Measurements from ENCODE around the gene LTN1.
"Not testable (repeated sequence)": the region's sequence is repeated elsewhere in the genome, so short reads cannot be mapped to it uniquely, and the experiment has no call there.

The LTN1 gene, protein sequence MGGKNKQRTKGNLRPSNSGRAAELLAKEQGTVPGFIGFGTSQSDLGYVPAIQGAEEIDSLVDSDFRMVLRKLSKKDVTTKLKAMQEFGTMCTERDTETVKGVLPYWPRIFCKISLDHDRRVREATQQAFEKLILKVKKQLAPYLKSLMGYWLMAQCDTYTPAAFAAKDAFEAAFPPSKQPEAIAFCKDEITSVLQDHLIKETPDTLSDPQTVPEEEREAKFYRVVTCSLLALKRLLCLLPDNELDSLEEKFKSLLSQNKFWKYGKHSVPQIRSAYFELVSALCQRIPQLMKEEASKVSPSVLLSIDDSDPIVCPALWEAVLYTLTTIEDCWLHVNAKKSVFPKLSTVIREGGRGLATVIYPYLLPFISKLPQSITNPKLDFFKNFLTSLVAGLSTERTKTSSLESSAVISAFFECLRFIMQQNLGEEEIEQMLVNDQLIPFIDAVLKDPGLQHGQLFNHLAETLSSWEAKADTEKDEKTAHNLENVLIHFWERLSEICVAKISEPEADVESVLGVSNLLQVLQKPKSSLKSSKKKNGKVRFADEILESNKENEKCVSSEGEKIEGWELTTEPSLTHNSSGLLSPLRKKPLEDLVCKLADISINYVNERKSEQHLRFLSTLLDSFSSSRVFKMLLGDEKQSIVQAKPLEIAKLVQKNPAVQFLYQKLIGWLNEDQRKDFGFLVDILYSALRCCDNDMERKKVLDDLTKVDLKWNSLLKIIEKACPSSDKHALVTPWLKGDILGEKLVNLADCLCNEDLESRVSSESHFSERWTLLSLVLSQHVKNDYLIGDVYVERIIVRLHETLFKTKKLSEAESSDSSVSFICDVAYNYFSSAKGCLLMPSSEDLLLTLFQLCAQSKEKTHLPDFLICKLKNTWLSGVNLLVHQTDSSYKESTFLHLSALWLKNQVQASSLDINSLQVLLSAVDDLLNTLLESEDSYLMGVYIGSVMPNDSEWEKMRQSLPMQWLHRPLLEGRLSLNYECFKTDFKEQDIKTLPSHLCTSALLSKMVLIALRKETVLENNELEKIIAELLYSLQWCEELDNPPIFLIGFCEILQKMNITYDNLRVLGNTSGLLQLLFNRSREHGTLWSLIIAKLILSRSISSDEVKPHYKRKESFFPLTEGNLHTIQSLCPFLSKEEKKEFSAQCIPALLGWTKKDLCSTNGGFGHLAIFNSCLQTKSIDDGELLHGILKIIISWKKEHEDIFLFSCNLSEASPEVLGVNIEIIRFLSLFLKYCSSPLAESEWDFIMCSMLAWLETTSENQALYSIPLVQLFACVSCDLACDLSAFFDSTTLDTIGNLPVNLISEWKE (N-terminal part only)

DNA sequence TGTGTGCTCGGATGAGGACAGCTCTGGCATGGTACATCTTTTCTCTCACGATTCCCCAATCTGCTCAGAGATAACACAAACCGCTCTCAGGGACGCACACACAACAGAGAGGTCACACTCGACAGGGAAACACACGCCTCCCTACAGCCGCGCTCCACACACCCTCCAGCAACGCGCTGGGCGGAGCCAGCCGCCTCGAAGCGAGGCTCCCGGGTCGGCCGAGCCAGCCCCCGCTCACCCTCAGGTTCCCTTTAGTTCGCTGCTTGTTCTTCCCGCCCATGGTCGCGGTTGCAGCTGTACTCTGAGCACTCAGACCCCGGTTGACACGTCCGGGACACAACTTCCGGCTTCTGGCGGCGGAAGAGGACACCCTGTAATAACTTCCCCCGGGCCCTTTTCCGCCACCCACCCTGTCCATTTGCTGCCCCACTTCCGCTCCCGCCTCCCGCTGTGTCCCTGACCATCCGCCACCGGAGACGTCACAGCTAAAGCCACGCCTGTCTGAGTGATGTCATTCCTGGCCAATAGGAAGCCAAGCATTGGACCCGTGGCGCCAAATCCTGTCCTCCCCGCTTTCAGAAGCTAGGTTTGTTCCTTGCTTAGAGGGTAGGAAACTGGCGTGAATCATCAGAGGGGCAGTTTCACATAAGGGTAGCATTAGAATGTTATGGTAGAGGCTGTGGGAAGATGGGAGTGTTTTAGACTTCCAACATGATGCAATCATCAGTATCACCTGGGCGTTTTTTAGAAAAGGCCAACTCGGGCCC, at the start of gene LTN1:
Gene LTN1 (minus strand): TSS at position 352 of the 767 bp plus-strand sequence. CDS start 72 bp downstream, at position 280.
- peak; percentile 99 for DNase-seq

DNA sequence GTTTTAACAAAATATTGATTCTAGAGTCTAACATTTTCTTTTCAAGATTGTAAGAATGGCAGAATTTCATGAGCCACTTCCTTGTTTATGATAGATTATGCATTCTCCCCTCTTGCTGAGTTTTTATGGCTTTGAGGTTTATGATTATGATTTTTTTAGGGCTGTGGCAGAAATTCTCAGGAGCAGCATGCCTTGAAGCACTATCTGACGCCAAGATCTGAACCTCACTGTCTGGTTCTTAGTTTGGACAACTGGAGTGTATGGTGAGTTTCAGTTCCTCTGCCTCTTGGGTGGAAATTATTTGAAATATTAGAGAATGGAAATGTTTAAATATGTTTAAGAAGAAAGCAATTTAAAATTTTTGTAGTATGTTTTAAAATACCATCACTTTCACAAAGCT, 42.0 kb upstream of the LTN1 start:
- no peak for DNase-seq

DNA sequence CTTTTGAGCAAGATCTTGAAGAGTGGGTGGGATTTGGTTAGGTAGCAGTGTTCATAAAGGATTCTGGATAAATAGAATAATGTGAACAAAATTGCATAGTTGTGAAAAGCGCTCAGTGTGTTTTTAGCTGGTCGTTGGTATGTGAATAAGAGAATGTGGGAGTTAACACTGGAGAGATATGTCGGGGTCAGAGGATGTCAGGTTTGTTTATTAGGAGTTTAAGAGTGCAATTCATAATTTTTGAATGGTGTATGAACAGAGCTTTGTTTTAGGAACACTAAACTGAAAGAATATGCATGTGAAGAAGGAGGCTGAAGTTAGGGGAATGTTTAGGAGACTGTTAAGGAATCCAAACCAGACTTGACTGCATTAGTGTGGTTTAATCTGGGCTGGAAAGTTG, 41.2 kb upstream of the LTN1 start:
- DNase-seq, result no peak

DNA sequence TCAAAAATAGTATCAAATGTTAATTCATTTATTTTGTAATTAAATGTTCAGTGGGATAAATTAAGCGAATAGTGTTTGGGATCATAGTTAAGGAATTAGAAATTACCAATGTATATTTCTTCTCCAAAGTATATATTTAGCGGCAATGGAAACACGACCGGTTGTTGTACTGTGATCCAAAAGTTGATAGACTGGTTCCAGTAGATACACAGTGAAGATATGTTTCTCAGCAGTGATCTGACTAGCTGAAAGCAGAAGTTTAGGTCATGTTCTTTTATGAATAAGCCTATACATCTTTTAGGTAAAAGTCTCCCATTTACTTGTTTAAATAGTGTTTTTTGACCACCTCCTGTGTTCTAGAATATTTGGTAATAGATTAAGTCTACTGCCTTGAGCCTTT, 40.6 kb upstream of the LTN1 start:
- DNase-seq, result no peak

DNA sequence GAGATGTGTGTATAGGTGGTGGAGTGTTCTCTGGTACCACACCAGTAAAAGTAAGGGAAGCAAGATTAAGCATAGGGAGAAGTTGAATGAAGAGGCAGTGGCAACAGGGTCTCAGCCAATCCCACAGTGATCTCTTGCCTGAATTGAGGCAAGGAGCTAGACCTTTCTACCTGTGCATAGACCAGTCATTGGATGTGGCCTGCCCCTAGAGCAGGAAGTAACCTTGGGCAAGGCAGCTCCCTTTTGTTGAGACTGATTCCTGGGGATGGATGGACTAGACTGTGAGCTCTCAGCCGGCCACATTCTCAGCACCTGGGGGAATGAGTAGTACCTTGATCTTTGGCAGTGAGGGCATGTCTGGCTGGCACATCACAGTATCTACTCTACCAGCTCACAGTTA, 38.2 kb upstream of the LTN1 start:
- DNase-seq, result no peak

DNA sequence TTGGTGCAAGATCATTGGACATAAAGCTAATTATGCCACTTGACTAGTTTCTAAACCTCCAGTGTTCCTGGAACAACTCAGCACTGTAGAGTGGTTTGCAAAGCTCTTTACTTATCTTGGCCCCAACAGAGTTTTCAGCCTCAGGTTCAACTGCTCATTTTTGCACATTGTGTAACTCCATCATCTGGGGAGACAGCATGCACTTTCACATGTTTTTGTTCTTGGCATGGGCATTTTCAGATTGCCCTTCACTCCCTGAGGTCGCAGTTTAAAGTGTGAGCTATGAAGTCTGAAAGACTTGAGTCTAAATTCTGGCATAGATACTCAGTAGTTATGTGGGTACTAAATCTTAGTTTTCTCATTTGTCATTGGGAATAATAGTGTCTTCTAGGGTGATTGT, 36.8 kb upstream of the LTN1 start:
- no peak for DNase-seq

DNA sequence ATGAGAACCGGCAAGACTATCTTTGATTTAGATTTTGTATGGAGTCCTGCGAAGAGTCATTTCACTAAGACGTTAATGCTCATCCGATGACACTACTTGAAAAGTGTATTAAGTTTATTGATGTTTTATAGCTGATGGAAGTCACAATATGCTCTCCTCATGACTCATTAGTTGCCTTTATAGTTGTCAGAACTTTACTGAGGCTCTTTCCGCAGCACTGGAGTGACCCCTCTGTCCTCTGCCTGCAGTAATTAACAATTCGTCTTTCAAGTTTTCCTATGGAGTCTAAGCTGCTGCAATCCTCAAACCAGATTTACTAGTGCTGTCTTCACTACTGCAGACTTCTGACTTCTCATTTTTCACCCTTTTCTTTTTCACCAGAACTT, 32.6 kb upstream of the LTN1 start:
- DNase-seq, result no peak

DNA sequence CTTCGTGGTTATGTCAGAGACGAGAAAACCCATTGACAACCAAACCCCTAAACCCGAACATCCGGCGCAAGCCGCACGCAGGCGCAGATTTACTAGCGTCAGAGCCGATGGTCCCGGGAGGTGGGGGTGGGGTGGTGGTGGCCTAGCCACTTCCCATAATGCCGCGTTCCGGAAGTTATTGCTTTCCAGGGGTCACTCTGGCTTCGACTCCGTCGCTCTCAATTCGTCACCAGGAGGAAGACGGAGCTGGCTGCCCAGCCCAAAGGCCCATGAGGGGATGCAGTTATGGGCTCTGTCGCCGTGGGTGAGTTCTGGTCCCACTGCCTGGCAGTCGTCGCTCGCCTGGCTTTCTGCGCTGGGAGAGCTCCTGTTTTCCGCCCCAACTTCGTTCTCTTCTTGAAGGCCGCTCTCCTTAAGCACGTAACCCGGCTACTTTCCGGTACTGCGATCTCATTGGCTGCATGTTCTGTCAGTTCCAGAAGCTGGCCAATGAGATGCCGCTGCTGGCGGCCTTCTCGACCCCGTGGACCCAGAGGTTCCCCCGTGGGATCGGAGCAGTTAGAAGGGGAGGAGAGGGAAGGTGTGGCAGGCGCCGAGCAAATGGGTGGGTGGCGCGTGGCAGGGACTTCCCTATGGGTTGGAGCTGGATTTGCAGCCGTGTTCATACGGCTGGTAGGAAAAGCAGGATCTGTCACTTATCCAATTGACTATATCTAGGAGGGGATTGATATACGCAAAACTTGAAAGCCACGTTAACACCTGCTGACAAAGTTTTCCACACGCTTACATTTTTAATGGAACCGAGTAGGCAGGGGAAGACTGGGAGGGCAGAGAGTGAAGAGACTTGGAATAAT, 32.0 kb upstream of the LTN1 start, which contains the start of gene USP16:
Gene USP16 (plus strand): TSS at position 195 of the 854 bp plus-strand sequence. CDS start 3,246 bp downstream, outside the sequence.
- DNase-seq, result peak; percentile 96

DNA sequence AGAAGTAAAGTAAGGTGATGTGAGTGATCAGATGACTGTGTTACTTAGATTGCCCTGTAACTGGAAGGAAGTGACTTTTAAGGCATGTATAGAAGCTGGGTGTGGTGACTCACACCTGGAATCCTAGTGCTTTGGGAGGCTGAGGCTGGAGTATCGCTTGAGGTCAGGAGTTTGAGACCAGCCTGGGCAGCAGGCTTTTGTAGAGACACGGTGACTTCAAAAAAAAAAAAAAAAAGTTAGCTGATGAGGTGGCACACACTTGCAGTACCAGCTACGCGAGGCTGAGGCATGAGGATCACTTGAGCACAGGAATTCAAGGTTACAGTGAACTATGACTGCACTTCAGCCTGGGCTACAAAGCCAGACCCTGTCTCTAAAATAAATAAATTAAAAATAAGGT, 29.5 kb upstream of the LTN1 start:
- DNase-seq, result peak; percentile 20

DNA sequence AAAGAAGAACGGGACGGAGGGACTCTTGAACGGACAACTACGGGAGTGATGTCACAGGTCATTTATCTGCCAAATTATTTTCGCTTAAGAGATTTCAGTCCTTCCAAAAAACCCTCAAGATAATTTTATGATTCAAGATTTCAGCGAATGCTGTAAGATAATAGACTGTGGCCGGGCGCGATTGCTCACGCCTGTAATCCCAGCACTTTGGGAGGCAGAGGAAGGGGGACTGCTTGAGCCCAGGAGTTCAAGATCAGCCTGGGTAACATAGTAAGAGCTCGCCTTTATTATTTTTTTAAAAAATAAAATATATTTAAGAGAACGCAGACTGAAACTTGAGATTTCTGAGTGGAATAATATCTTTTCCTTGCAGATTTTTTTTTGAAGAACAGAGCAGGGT, 25.9 kb upstream of the LTN1 start:
- no peak for DNase-seq

DNA sequence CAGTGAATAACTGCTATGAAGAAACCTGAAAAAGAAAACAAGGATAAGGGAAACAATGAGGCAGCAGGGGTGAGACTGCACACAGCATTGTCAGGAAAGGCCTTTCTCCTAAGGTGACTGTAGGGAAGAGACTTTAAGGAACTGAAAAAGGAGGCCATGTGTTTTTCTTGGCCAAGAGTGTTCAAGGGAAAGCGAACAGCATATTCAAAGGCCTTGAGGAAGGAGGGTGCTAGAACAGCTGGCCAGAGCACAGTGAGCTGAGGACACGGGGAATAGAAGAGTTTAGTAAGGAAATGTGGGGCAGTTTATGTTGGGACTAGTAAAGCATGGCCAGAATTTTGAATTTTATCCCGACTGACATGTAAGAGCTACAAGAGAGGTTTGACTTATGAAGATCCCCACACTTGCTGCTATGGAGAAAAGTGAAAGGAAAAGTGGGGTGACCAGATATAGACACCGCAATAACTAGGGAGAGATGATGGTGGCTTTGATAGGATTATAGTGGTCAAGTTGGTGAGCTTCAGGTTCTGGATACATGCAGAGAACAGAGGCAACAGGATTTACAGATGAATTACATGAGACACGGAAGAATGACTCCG, 25.1 kb upstream of the LTN1 start:
- DNase-seq, result no peak

DNA sequence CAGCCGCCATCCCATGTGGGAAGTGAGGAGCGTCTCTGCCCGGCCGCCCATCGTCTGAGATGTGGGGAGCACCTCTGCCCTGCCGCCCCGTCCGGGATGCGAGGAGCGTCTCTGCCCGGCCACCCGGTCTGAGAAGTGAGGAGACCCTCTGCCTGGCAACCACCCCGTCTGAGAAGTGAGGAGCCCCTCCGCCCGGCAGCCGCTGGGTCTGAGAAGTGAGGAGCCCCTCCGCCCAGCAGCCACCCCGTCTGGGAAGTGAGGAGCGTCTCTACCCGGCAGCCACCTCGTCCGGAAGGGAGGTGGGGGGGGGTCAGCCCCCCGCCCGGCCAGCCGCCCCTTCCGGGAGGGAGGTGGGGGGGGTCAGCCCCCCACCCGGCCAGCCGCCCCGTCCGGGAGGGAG, 18.6 kb upstream of the LTN1 start:
- DNase-seq, result not testable (repeated sequence)

DNA sequence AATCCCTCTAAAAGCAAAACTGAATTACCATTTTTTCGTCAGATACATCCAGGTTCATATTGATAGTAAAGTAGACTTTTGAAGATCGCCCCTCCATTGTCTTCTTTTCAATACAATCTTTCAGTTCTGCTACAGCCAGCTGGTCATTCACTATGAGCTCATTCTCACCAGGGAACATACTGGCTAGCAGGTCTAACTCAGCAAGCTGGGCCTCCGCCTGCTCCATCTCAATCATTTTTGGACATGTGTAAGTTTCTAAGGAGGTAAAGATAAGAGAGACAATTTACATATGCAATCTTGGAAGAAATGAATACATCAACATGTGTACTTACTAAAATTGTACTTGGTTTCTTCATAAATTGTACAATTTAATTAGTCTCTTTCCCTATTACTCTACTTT, 15.7 kb upstream of the LTN1 start:
- no peak for DNase-seq

DNA sequence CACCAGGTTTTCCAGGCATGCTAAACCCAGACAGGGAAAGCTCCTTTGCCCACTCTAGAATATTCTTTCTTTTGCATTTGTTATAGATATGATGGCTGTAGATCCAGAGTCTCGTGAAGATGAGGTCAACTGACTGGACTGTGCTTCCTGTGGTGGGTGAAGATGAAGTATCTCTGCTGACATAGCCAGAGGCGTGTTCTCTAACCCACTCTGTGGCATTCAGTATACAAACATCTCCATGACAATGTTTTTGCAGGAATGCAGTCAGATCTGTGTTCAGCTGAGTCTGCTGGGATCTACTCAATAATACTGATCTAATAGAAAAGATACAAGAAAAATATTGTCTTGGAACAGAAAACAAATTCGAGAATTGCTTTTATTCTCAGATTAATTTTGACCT, 15.1 kb upstream of the LTN1 start:
- DNase-seq, result no peak

DNA sequence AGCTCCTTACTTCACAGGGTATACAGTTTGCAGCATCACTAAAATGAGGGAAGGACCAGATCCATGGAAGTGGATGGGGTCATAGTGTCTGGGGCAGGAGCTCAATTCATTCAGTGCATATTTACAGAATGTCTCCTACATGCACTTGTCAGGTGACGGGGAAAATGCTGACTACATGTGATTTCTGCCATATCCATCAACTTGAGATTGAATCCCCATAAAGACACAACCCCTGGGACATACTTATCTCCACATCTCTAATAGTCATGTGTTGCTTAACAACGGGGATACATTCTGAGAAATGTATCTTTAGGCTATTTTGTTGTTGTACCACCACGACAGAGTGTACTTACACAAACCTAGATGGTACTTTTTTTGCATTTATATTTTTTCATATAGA, 14.5 kb upstream of the LTN1 start:
- DNase-seq, result no peak

DNA sequence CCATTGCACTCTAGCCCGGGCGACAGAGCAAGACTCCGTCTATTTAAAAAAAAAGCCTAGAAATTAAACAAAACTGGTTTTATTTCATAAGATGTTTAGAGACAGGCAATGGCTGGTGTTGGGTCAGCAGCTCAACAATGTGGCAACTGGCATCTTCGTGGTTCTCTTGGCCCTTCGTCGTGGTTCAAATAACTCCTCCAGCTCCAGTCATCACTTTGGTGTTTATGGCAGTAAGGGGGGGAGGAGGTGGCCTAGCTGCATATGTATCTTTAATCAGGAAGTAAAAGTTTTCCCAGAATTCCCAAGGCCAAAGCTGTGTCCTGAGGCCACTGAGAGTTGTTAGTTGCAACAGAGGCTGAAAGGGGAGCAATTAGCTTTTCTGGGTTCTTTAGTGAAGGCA, 13.0 kb upstream of the LTN1 start:
- DNase-seq, result no peak

DNA sequence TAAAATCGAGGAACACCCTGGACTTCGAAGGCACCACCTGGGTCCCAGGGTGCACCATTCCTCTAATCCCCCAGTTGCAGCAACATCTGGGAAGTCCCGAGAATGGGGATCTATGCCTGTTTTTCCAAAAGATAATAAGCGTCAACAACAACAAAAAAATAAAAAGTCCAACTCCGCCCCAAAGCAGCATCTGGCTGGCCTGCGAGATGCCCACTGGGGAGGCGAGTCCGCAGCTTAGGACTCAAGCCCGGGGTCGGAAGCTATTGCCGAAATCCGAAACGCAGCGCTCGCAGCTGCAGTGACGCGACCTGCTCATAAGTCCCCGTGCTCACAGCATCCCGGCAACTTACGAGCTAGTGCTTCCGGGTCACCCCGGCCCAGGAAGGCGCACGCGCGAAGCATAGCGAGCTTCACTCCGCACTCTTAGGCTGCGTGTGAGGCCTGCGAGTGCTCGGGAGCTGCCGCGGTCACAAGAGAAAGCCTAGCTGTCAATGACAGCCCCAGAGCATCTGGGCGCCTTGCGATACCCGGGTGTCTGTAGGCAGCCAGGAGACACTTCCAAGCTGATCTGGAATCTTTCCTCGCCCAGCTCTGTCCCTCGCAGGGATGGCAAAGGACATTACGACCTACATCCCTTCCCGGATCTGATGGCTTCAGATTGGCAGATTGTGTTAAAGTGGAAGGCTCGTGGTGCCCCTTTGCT, 9.9 kb upstream of the LTN1 start:
- DNase-seq, result peak; percentile 96

DNA sequence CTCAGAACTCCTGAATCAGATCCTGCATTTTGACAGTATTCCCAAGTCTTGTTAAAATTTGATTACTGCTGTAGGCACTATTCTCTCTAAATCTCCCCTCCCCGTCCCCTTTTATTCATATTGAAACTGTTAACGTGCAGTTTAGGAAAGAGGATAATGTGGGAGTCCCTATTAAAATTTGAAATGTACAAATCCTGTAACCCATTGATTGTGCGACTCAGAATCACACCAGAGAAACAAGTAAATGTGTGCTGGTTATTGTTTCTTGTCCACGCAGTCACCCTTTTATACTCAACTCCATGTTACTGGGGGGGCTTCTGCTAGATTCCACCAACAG, 584 bp upstream of the LTN1 start:
- DNase-seq, result no peak

DNA sequence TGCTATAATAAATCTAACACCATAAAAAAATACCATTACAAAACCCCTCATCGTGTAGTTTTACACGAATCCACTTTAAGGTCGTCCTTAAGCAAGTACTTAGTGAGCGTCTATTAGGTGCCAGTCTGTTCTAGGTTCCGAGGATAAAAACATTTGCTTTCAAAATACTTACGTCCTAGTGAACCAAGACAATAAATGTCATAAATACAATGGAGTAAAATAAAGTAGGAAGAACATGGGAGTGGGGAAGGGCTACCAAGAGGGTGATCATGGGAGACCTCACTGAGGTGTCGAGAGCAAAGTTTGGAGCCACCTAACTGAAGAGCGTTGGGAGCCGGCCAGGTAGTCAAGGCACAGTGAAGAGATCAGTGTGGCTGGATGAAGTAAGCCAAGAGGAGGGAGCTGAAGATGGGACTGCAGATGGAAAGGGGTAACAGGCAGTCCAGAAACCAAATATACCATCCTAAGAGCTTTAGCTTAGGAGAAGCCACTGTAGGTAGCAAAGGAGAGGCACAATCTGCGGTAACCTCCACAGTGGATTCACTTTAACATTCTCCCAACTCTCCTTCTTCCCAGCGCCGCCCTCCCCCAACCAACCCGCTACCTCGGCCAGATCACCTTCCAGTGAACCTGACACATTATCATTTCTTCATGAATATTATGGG, 684 bp downstream of the LTN1 start:
- no peak for DNase-seq

DNA sequence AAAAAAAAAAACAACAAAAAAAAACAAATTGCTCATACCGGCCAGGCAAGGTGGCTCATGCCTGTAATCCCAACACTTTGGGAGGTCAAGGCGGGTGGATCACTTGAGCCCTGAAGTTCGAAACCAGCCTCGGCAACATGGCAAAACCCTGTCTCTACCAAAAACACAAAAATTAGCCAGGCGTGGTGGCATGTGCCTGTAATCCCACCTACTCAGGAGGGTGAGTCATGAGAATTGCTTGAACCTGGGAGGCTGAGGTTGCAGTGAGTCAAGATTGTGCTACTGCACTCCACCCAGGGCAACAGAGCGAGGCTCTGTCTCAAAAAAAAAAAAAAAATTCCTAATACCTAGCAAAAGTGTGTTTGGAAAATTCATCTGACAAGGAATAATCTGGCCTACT, 4.5 kb downstream of the LTN1 start:
- not testable (repeated sequence) for DNase-seq
